HT-29 (cell line): Measurements from ENCODE around the gene MPP3. TPM values are rescaled to one million over a fixed set of nuclear protein-coding genes. Genes with fewer than 3 reads are reported as not detected.

ENCODE experiments used
- total RNA-seq: library from RNA; depleted of rRNA; stranded (reverse); fragments of >200 nt; shearing (Covaris generic); gene quantifications from 2 replicates; pipeline ENCODE4 v1.2.3, GENCODE V29; 2014; rRNA removed

Gene MPP3
- total RNA-seq, 1 experiment from 2014 or later: 13.9 TPM

Other genes starting within 250 kb of the MPP3 start
- not detected in 2 replicates for gene MEOX1, start 171.2 kb downstream of the MPP3 start, total RNA-seq
- gene SOST, start 74.4 kb downstream of the MPP3 start, total RNA-seq: not detected in 2 replicates
- 40.2 and 40.8 TPM in 2 replicates for gene DUSP3, start 54.2 kb downstream of the MPP3 start, total RNA-seq
- gene CFAP97D1, start 52.7 kb downstream of the MPP3 start, total RNA-seq: 0.05 and 0.26 TPM in 2 replicates
- not detected in 2 replicates for gene CD300LG, start 14.0 kb upstream of the MPP3 start, total RNA-seq
- 0.29 and 0.56 TPM in 2 replicates for gene MPP2, start 74.4 kb upstream of the MPP3 start, total RNA-seq
- not detected in 2 replicates for gene PPY, start 109.3 kb upstream of the MPP3 start, total RNA-seq
- gene PYY, start 120.8 kb upstream of the MPP3 start, total RNA-seq: not detected in 2 replicates
- 2.7 and 4.2 TPM in 2 replicates for gene NAGS, start 171.5 kb upstream of the MPP3 start, total RNA-seq
- gene TMEM101, start 181.8 kb upstream of the MPP3 start, total RNA-seq: 78.2 and 83.1 TPM in 2 replicates
- gene LSM12, start 233.5 kb upstream of the MPP3 start, total RNA-seq: 38.9 and 50.0 TPM in 2 replicates
- 64.6 and 74.2 TPM in 2 replicates for gene G6PC3, start 237.6 kb upstream of the MPP3 start, total RNA-seq